GM12801 (cell line): ENCODE results near the gene AMOTL1.

ENCODE experiments used
- CTCF ChIP-seq: IDR thresholded peaks from one replicate; pipeline ENCODE4 v1.5.1; 2011; ENCODE audit warnings: control low read depth; ENCODE audit not compliant: insufficient read length; ENCODE audit errors: extremely low read depth

Gene AMOTL1

GRCh38 chr11:94796190-94796580 is 28.0 kb downstream of the AMOTL1 start:
- no peak for TF ChIP-seq CTCF

GRCh38 chr11:94796863-94797262 is 28.7 kb downstream of the AMOTL1 start:
- no peak for TF ChIP-seq CTCF

- TF ChIP-seq CTCF: no peak
These were observed 31.6 kb downstream of the AMOTL1 start for GRCh38 chr11:94799726-94800125.

- TF ChIP-seq CTCF: no peak
These were observed 32.3 kb downstream of the AMOTL1 start for GRCh38 chr11:94800414-94800813.

GRCh38 chr11:94801866-94802460 is 33.8 kb downstream of the AMOTL1 start:
- TF ChIP-seq CTCF: no peak

GRCh38 chr11:94802501-94802900 is 34.3 kb downstream of the AMOTL1 start:
- no peak for TF ChIP-seq CTCF

GRCh38 chr11:94803491-94803890 is 35.3 kb downstream of the AMOTL1 start:
- no peak for TF ChIP-seq CTCF
